ENCODE measurements around the gene ZNF263.

Gene ZNF263

DNA sequence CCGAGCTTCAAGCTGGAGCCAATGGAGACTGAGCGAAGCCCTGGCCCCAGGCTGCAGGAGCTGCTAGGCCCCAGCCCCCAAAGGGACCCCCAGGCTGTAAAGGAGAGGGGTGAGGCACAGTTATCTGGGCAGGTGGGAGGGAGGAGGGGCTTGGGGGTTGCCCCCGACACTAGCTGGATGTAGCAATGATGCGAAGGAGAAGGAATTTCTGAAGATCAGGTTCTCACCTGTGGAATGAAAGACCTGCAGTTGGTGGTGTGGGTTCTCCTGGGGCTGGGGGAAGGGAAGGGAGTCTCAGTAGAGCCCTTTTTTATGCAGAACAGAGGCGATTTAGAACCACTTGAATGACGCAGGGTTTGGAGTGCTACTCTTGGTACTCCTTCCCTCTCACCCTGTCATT, 1.8 kb downstream of the ZNF263 start:
- peaks cover 65% of the 10 kb centered on the region for H3K79me2 ChIP-seq (ENCODE audit: insufficient read depth, low read length)
- no peaks in the 10 kb centered on the region for H3K9me2 ChIP-seq (replicated peaks; ENCODE audit: insufficient read depth, low read length)
- H3K9ac ChIP-seq (ENCODE audit: low read length) = no peak overlapping the region
- H3F3A ChIP-seq (ENCODE audit: insufficient read depth) = no peaks in the 10 kb centered on the region
- TF ChIP-seq, protein P1, sequence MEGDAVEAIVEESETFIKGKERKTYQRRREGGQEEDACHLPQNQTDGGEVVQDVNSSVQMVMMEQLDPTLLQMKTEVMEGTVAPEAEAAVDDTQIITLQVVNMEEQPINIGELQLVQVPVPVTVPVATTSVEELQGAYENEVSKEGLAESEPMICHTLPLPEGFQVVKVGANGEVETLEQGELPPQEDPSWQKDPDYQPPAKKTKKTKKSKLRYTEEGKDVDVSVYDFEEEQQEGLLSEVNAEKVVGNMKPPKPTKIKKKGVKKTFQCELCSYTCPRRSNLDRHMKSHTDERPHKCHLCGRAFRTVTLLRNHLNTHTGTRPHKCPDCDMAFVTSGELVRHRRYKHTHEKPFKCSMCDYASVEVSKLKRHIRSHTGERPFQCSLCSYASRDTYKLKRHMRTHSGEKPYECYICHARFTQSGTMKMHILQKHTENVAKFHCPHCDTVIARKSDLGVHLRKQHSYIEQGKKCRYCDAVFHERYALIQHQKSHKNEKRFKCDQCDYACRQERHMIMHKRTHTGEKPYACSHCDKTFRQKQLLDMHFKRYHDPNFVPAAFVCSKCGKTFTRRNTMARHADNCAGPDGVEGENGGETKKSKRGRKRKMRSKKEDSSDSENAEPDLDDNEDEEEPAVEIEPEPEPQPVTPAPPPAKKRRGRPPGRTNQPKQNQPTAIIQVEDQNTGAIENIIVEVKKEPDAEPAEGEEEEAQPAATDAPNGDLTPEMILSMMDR (IDR thresholded peaks at IDR 0.05; ENCODE audit: insufficient read depth, low read length, poor library complexity, severe bottlenecking) = no peak
- TF ChIP-seq EZH2phosphoT487 (conservative IDR thresholded peaks at IDR 0.05; ENCODE audit: low read length) = no peak
- peaks cover 10% of the 10 kb centered on the region; the same call in 1 of the 2 replicates for H3K9me3 ChIP-seq (ENCODE audit: insufficient read depth, low read length)
- H3K4me2 ChIP-seq (ENCODE audit: low read depth, low read length, poor library complexity, severe bottlenecking) = peak overlapping the region; percentile 93
- H4K20me1 ChIP-seq (ENCODE audit: low read depth, low read length) = no peaks in the 10 kb centered on the region
- peak overlapping the region; percentile 83 for H3K4me3 ChIP-seq (ENCODE audit: insufficient read depth, low read length, poor library complexity, severe bottlenecking)
- no peak overlapping the region for H2AFZ ChIP-seq (ENCODE audit: low read depth, low read length, severe bottlenecking)
- H3K27ac ChIP-seq (ENCODE audit: low read depth, low read length) = no peak overlapping the region
- no peaks in the 10 kb centered on the region for H3K27me3 ChIP-seq (ENCODE audit: low read length)
- H3K36me3 ChIP-seq (ENCODE audit: low read length) = peaks cover 41% of the 10 kb centered on the region

DNA sequence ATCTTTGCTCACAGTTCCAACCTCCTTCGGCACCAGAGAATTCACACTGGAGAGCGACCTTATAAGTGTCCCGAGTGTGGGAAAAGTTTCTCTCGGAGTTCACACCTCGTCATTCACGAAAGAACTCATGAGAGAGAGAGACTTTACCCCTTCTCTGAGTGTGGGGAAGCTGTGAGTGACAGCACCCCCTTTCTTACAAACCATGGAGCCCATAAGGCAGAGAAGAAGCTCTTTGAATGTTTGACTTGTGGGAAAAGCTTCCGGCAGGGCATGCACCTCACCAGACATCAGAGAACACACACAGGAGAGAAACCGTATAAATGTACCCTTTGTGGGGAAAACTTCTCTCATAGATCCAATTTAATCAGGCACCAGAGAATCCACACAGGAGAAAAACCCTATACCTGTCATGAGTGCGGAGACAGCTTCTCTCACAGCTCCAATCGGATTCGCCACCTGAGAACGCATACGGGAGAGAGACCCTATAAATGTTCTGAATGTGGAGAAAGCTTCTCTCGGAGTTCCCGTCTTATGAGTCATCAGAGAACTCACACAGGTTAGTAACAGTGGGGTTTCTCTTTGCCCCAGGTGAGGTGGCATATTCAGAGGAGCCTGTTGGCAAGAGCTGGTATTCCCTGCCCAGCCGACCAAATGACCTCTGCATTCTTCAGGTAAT, 6.8 kb downstream of the ZNF263 start:
- H3K4me3 ChIP-seq (ENCODE audit: insufficient read depth, low read length, poor library complexity, severe bottlenecking) = no peak overlapping the region
- H4K20me1 ChIP-seq (ENCODE audit: low read depth, low read length) = no peaks in the 10 kb centered on the region
- no peak overlapping the region for H3K4me2 ChIP-seq (ENCODE audit: low read depth, low read length, poor library complexity, severe bottlenecking)
- H3K9me2 ChIP-seq (replicated peaks; ENCODE audit: insufficient read depth, low read length) = no peaks in the 10 kb centered on the region
- TF ChIP-seq EZH2phosphoT487 (conservative IDR thresholded peaks at IDR 0.05; ENCODE audit: low read length) = no peak
- TF ChIP-seq, protein P1 (IDR thresholded peaks at IDR 0.05; ENCODE audit: insufficient read depth, low read length, poor library complexity, severe bottlenecking) = no peak
- H3F3A ChIP-seq (ENCODE audit: insufficient read depth) = no peaks in the 10 kb centered on the region
- H3K36me3 ChIP-seq (ENCODE audit: low read length) = peaks cover 61% of the 10 kb centered on the region
- H3K9ac ChIP-seq (ENCODE audit: low read length) = no peak overlapping the region
- H3K27me3 ChIP-seq (ENCODE audit: low read length) = no peaks in the 10 kb centered on the region
- peaks cover 16% of the 10 kb centered on the region; the same call in 1 of the 2 replicates for H3K9me3 ChIP-seq (ENCODE audit: insufficient read depth, low read length)
- H3K27ac ChIP-seq (ENCODE audit: low read depth, low read length) = no peak overlapping the region
- H3K79me2 ChIP-seq (ENCODE audit: insufficient read depth, low read length) = peaks cover 78% of the 10 kb centered on the region
- H2AFZ ChIP-seq (ENCODE audit: low read depth, low read length, severe bottlenecking) = no peak overlapping the region

DNA sequence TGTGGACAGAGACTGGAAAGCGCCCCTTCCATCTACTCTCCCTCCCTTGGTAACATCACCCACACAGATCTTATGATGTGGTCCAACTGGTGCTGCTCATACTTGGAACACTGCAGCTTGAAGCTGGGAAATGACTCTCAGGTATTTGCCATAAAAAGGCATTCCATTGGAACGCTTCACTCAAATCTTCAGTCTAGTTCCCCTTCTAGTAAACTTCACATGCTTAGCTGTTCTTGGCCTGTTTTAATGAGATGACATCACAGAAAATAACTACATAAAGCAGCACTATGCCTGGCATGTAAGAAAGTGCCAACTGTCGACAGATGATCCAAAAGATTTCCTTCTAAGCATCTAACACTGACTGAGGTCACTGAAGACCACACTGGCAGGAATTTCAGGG, 9.3 kb downstream of the ZNF263 start:
- peaks cover 16% of the 10 kb centered on the region; the same call in 1 of the 2 replicates for H3K9me3 ChIP-seq (ENCODE audit: insufficient read depth, low read length)
- peaks cover 40% of the 10 kb centered on the region for H3K36me3 ChIP-seq (ENCODE audit: low read length)
- no peaks in the 10 kb centered on the region for H3F3A ChIP-seq (ENCODE audit: insufficient read depth)
- no peaks in the 10 kb centered on the region for H3K9me2 ChIP-seq (replicated peaks; ENCODE audit: insufficient read depth, low read length)
- H3K79me2 ChIP-seq (ENCODE audit: insufficient read depth, low read length) = peaks cover 54% of the 10 kb centered on the region
- H4K20me1 ChIP-seq (ENCODE audit: low read depth, low read length) = no peaks in the 10 kb centered on the region
- no peak overlapping the region for H3K4me2 ChIP-seq (ENCODE audit: low read depth, low read length, poor library complexity, severe bottlenecking)
- no peak overlapping the region for H2AFZ ChIP-seq (ENCODE audit: low read depth, low read length, severe bottlenecking)
- no peak overlapping the region for H3K27ac ChIP-seq (ENCODE audit: low read depth, low read length)
- no peak overlapping the region for H3K9ac ChIP-seq (ENCODE audit: low read length)
- H3K27me3 ChIP-seq (ENCODE audit: low read length) = no peaks in the 10 kb centered on the region
- no peak for TF ChIP-seq EZH2phosphoT487 (conservative IDR thresholded peaks at IDR 0.05; ENCODE audit: low read length)
- TF ChIP-seq, protein P1 (IDR thresholded peaks at IDR 0.05; ENCODE audit: insufficient read depth, low read length, poor library complexity, severe bottlenecking) = no peak
- no peak overlapping the region for H3K4me3 ChIP-seq (ENCODE audit: insufficient read depth, low read length, poor library complexity, severe bottlenecking)
